Right kidney (tissue), 1 donor: ENCODE results near the gene PRXL2B.

ENCODE experiments used
- DNase-seq: peaks from one replicate; pipeline ENCODE4 v3.0.0-alpha.2; 2016

The PRXL2B gene

DNA sequence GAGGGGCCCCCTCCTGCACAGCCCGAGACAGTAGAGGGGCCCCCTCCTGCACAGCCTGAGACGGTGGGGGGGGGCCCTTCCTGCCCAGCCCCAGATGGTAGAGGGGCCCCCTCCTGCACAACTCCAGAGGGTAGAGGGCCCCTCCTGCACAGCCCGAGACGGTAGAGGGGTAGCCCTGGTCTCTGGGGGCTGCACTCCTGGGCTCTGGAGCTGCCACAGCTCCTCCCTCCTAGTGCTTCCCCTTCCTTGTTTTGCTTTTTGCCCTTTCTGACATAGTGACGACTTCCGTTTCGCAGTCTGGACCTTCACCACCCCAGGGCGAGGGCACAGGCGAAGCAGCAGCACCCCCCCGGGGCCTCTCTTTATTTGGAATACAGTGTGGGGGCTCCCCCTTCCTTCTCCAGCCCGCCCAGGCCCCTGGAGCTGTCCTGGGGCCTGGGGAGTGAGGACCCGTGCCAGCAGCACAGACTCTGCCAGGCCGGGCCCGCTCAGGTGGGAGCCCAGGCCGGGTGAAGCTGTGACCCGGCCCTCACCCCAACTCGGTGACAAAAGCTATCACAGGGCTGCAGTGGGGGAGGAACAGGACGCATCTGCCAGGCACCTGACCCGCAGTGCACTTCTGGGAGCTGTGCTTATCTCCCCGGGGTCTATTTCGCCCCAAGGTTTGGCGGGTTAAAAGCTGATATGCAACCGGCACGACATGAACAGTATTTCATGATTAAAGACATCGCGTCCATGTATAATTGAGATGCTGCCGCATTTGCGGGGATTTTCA, 1.1 kb upstream of the PRXL2B start:
- peak; percentile 82 for DNase-seq

DNA sequence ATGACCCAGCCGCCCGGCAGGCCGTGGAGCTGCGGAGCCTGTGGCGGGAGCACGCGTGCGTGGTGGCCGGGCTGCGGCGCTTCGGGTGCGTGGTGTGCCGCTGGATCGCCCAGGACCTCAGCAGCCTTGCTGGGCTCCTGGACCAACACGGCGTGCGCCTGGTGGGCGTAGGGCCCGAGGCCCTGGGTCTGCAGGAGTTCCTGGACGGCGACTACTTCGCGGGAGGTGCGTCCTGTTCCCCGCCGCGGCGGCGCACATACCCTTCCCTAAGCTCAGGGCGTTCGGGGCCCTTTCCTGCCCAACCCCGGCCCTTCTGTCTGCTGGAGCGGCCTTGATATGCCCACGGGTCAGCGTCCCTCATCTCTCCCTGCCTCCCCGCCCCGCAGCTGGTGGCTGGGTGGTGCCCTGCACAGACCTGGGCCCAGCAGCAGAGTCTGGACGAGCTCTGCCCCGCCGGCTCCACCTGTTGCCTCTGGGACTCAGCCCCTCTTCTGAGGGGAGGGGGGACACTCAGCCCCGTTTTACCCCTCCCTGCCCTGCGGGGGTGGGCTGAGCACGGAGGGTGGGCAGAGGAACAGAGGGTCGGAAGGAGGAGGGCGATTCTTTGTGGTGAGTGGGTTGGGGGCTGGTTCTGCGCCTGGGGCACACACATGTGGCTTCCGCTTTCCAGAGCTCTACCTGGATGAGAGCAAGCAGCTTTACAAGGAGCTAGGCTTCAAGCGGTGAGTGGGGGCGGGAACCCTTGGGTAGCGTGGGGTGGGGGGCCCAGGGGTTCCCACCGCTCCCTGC, 688 bp downstream of the PRXL2B start:
- peak; percentile 73 for DNase-seq

DNA sequence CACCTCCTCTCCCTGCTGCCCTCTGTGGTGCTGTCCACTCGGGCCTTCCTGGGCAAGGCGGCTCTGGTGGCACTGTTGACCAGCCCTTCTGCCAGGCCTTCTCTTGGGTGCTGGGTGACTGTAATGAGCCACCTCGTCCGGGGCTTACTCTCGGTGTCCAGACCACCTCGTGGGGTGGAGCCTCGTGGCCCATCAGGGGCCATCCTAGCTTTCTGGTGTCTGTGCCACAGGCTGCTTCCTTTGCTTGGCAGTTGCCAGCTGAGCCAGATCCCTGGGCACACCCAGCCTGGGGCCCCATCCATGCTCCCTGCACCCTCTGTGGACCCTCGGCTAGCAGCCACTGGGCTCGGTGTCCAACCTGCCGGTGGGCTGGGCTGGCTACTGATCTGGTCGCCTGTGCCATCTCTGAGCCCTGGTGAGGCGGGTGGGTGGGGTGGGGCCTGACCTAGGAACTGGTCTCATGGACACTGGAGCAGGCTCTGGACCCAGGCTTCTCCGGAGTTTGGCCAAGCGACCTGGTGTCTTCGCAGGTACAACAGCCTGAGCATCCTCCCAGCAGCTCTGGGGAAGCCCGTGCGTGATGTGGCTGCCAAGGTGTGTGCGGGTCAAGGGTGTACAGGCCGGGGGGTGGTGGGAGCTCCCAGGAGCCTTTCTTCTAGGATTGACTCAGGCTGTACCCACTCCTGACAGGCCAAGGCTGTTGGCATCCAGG, 1.4 kb downstream of the PRXL2B start:
- DNase-seq: no peak

DNA sequence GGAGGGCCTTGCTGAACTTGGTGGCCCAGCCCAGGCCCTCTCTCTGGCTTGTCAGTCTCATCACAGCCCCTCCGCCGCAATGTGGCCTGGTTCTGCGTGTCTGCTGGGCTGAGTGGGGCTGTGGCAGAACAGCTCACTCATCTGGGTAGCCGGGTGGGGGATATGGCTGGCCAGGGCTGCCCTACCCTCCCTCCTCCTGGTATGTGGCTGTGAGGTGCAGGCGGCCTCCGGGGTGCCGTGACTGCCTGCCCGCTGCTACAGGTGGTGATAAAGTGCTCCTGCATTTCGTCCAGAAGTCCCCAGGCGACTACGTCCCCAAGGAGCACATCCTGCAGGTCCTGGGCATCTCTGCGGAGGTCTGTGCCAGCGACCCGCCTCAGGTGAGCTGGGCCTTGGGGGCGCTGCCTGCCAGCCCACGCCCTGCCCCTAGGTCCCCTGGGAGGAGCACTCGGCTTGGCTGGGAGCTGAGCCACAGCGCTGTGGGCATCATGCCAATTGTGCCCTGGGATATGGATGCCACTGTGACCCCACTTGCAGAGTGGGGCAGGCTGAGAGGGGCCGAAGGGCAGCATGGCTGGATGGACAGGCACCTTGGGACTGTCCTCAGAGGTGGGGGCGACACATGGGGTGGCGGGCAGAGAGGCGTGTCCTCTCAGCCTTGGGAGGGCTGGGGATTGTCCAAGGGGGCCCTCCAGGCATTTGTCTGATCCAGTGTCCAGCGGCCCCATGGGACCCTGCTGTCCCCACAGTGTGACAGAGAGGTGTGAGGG, 2.3 kb downstream of the PRXL2B start:
- DNase-seq: no peak

DNA sequence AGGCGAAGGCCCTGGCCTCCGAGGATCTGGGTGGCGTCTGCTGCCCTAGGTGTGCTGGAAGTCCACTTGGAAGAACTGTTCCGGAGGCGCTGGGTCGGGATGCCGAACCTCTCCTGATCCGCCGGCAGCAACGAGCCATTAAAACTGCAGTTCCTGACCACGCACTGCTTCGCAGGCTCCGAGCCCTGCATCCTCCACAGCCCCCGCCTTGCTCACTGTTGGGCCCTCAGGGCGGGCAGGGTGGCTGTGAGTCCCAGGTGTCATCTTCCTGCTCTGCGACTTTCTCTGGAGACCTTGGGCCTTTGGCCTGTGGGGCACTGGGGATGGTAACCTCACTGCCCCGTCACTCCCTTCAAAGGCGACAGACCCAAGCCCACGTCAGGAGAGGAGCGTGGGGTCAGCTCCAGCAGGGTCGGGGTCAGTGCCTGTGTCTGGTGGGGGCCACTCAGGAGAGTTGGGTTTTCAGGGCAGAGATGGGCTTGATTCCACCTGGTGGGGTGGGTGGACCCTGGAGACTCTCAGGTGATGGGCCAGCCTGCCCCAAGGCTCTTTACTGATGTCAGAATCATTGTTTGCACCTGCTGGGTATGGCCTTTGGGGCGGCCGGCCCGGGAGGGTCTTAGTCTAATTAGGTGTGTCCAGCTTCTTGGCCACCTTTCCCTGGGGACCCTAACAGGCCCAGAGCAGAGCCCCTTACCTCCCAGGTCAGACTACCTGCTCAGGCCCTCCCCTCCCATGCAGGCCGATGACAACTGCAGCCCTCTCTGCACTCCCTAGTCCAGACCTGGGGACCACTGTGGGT, 3.1 kb downstream of the PRXL2B start:
- no peak for DNase-seq

DNA sequence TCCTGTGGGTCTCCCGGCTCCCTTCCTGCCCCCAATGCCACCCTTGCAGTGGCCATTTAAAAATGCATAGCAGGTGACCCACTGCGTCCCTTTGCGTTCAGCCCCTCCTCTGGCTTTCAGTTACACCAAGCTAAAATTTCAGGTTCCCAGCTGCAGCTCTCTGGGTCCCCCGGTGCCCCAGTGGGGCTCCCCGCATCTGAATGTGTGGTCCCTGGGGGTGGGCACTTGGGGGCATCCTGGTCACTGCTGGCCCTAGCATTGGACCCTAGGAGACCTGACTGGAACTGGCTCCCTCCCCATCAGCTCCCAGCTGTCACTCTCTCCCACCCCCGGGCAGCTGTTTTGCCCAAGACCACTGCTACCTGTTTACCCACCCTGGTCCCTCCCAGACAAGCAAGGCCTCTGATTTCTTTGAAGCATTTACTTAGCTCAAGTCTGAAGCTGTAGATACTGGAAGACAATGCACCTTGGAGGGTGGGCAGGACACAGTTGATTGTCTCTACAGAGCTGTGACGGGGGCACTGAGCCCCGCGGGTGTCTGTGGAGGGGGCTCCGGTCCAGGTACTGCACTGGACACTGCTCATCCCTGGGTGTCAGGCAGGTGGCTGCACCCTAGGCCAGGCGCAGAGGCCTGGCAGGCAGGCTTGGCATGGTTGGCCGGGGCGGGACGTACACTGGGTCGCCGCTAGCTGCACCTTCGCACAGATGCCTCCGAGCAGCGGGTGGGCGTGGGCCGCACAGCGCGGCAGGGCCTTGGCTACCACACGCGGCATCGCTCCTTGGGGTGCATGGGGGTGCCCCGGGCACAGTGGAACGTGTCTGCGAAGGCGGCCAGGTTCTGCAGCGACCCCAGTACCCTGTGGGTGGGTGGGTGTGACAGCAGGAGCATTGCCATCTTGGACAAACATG, 3.9 kb downstream of the PRXL2B start:
- no peak for DNase-seq

DNA sequence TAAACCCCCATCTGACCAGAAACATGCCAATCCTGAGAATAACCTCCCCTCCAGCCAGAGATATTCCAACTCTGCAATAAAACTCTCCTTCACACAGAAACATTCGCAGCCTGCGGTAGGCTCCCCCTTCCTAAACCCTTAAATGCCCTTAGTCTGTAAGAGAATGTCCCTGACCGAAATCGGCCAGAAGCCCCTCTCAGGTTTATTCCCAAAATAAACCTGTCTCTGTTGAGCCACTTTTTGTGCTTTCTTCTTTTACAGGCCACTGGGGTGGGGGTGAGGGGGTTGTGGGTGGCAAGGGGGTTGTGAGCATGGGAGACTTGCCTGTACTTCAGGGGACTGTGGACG, 4.6 kb downstream of the PRXL2B start:
- DNase-seq: no peak

DNA sequence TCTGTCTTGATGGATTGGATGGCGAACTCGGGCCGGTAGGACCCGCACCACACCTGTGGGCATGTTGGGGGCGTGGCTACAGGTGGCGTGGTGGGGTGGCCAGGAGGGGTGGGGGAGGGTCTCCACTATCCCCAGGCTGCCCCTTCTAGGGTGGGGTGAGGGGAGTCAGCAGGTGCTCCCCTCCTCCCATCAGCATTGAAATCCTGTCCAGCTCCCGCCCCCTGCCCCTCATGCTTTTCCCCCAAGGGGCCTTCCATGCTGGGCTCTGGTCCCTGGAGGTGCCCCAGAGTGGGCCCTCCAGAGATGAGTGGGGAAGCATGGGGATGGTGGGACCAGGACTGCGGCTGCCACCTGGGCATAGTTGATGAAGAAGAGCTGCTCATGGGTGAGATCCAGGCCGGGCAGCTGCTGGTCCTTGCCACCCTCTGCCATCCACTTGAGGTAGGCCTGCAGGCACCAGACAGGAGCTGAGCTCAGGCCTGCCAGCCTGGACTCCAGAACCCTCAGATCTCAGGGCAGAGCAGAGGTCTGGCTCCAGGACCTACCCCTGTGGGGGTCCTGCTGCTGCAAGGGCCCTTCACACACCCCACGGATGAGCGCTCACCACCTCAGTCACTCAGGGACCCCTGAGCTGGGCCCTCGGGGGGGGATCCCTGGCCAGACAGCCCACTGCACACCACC, 5.1 kb downstream of the PRXL2B start:
- DNase-seq: no peak

DNA sequence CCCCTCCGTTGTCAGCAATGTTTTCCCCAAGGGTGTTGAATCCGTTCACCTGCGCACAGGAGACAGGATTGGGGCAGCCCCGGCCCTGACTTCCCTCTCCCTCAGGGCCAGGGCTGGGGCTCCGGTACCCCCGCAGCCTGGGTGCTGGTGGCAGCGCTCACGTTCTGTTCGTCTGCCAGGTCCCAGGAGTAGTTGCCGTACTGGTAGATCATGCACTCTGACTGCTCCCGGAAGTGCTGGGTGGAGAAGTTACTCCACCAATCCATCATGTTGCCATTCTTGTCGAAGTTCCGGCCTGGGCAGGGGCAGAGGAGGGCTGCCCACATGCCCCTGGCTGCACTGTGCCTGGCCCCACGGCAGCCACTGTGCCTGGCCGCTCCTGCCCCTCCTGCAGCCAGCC, 6.1 kb downstream of the PRXL2B start:
- DNase-seq: no peak

DNA sequence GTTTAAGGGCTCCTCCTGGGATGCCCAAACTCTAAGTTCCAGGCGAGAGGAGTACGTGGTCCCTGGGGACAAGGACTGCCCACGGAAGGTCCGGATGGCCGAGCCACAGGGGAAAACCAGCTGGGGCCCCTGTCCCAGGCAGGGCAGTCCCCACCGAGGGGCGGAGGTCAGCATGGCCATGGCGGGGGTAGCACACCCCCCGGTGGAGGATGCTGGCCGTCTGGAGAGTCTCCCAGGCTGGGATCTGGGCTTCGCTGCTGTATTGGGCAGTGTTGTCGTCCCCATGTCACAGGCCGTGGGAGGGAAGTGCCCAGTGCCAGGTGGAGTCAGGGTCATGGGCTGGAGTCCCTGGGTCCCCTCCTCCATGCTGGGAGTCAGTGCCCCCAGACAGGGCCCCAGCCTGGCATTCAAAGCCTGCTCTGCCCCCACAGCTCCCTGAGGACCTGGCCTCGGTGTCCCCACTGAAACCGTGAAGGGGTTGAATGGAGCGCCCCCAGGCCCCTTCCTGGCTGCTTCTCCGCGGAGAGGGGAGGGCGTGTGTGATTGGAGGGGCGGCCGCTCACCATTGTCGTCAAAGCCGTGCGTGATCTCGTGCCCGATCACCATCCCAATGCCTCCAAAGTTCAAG, 6.8 kb downstream of the PRXL2B start:
- no peak for DNase-seq

DNA sequence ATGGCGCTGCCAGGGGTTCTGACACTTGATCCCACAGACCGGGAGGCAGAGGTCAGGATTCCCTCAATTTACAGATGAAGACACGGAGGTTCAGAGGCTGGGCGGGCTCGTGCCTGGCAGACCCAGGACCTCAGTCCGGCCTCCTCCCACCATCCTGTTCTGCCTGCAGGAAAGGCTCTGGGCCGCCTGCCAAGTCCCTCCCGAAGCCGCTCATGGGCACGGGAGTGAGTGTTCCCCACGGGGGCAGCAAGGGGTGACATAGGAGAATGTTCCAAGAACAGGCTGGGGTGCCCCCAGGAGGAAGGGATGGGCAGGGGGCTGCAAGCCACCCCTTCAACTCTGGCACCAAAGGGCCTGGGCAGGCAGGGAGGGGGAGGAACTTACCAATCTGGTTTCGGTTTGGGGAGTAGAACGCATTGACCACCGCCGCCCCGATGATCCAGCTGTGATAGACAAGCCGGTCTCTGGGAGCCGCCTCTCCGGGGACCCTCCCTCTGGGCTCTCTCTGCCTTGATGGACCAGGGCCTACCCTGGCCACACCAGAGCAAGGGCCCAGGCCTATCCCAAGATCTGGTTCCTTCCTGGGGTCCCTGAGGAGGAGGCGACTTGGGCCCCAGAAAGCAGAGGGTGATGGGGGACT, 7.5 kb downstream of the PRXL2B start:
- DNase-seq: peak; percentile 43

DNA sequence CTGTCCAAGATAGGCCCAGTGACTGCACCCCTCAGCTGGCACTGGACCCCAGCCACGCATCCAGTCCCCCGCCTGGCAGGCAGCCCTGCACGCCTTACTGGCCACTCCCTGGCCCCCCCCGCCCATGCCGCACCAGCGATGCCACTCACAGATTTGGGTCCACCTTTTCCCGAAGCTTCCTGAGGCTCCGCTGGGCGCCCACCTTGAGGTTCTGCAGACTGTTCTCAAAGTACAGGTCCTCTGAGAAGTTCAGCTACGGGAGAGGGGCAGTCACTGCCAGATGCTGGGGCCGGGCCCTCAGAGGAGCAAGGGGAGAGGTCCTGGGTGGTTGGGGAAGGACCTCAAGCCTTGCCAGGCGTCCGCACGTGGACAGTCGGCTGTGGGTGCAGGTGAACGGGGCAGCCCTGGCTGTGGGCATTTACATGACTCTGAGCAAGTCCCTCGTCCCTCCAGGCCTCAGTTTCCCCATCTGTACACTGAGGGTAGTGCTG, 8.1 kb downstream of the PRXL2B start:
- DNase-seq: no peak

DNA sequence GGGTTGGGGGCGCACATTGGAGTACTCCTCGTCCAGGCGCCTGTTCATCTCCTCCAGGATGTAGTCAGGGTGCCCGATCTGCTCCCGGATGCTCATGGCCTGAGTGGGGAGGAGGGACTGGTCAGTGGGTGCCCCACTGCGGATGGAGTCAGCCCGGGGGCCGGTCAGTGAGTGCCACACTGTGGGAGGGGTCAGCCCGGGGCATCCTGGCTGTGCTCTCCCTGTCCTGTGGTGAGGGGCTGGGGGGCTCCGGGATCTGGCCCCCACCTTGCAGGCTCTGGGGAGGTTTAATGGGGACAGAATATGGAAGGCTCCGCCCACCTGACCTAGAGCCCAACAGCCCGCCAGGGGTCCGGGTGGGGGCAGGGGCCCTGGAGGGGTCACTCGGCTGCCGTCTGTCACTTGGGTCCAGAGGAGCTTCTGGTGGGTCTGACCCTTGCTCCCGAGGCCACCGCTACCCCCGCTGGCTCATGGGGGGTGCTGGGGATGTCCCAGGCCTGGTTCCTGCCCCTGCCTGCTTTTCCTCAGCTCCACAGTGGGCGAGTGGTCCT, 8.8 kb downstream of the PRXL2B start:
- no peak for DNase-seq

DNA sequence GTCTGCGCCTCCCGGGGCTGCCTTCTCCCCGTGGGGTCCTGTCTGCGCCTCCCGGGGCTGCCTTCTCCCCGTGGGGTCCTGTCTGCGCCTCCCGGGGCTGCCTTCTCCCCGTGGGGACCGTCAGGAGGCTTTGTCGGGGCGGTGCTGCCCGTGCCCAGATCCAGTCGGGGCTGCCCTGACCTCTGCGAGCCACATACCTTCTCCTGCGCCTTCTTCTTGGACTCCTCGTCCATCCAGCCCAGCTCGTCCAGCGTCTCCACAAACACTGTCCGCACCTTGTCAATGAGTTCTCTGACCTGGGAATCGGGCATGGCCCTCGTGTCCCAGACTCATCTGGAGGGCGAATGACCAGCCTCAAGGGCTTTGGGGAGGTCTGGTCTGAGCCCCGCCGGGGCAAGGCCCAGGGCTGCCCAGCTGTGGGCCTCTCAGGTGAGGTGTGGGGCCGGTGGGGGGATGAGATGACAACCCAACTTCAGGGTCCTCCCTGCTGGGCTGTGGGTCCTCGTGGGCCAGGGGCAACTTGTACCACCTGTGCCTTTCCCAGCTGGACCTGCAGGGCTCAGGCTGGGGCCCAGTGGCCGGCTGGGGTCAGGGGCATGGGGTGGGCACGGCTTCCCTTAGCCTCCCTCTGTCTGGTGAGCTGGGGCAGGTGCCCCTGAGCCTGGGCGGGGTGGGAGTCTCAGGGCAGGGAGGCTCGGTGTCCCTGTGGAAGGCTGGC, 9.4 kb downstream of the PRXL2B start:
- DNase-seq: no peak

DNA sequence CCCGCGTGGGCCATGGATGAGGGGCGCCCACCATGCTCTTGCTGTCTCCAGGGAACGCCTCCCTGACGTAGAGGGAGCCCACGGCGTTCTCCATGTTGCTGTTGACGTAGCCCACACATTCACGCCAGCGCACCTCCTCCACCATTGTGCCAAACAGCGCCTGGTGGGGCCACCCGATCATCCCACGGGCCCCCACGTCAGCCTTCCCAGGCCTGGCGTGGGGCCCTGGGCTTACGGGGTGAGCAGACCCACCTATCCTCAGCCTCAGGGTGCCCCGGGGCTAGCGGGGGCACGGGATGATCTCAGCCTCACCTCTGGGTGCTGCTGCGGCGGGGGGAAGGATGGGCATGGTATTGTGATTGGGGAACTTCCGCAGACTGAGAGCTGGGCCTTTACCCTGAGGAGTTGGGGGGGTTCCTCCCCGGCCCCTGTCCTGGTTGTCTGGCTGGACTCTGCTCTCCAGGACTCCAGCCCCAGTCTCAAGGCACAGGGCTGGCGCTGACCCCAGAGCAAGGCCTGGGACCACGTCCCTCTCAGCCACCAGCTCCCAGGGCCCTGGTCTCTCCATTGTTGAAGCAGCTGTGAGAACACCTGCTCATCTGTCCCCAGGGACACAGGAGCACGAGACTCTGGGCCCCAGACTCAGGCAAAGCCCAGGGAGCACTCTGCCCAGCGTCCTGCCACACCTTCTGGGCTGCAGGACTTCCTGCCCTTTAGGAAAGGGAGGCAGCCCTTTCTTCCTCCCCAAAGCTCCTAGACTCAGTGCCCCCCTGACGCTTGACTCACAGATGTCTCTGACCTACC, 10.2 kb downstream of the PRXL2B start:
- DNase-seq: no peak

DNA sequence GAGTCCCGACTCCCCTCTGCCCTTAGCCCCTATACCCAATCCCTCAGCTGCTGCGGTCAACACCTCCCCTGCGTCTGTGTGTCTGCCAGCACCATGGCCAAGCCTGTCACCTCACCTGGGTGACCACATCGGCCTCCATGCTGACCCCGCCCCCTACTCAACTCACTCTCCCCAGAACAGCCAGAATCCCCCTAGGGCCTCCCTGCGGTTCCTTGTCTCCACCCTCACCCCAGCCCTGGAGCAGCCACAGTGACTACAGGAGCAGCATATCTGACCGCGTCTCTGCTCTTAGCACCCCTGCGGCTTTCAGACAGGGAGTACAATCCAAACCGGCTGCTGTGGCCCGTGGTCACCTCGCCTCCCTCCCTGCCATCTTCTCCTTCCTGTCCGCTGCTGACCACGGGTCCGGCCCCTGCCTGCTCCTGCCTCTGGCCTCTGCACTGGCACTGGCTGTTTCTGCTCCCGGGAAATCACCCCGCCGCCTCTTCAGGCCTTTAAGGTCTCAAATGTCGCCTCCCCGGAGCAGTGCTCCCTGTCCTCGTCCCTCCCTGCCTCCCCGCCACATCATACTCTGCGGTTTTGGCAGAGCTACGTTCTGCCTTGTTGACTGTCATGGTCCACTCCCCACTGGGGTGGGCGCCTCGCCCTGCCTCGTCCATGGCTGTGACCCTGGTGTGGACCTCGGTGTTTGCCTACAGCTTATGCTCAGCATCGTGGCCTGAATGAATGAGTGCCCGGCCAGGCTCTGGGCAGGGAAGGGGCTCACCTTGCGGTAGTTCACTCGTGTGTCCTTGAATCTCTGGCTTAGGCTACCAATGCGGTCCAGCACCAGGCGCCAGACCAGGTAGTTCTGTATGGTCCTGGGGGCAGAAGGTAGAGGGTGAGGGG, 11.1 kb downstream of the PRXL2B start:
- DNase-seq: no peak
